Brain microvascular endothelial cell (primary cell): ENCODE measurements around the gene DAW1.
"Not testable (repeated sequence)": the region's sequence is repeated elsewhere in the genome, so short reads cannot be mapped to it uniquely, and the experiment has no call there.

ENCODE experiments used
- DNase-seq: peaks from one replicate; pipeline ENCODE4 v3.0.0-alpha.2; 2020
- H3K27ac ChIP-seq: fragments of 250-450 bp; sonication (Bioruptor Pico); 2 replicates; pipeline ENCODE4 v1.5.1; 2020; ENCODE audit warnings: mild to moderate bottlenecking, moderate library complexity
- H3K27me3 ChIP-seq: fragments of 250-450 bp; sonication (Bioruptor Pico); replicated peaks from 2 replicates; pipeline ENCODE4 v1.5.1; 2020; ENCODE audit warnings: mild to moderate bottlenecking
- H3K36me3 ChIP-seq: fragments of 250-450 bp; sonication (Bioruptor Pico); replicated peaks from 2 replicates; pipeline ENCODE4 v1.5.1; 2020; ENCODE audit warnings: mild to moderate bottlenecking
- H3K4me3 ChIP-seq: 2 replicates; pipeline ENCODE4 v1.5.1; 2011; ENCODE audit warnings: low read depth, mild to moderate bottlenecking, control low read depth, low read length, moderate library complexity
- CTCF ChIP-seq: IDR thresholded peaks from 2 replicates; pipeline ENCODE4 v1.5.1; 2011; ENCODE audit warnings: low read depth, mild to moderate bottlenecking, moderate library complexity, low read length, control low read depth, inconsistent platforms; ENCODE audit errors: missing control alignments
- in situ Hi-C: cut with HindIII; loops from 2 replicates; pipeline ENCODE4 v1.10.0; 2017; ENCODE audit warnings: low sequenced_read_pairs, low pct_ligation_motif_present

Gene DAW1

DNA sequence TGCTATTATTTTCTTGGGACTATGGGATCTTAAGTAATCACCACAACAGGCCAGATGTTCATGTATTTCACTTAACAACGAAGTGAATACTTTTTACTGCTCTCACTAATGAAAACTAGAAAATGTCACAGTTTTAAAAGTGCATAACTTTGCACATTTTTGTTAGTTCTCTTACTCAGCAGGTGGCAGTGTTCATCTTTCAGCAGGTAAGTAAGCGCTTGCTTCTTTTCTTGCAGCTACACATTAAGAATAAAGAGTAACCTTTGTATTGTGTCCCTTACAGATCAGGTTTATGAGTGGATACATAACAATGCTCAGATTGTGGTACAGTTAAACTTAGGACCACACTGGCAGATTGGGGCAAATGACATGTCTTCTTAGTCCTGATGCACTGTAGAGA, 61.0 kb downstream of the DAW1 start:
- no peak for TF ChIP-seq CTCF
- Histone ChIP-seq H3K36me3 (no peaks in the 10 kb centered on the region), H3K27me3 (no peaks in the 10 kb centered on the region), H3K4me3 (no peak overlapping the region), H3K27ac (no peak overlapping the region)
- no peak for DNase-seq
- in situ Hi-C loops, result no loop called here

GRCh38 chr2:227933884-227934283, 62.5 kb downstream of the DAW1 start:
- Histone ChIP-seq H3K27me3 (no peaks in the 10 kb centered on the region), H3K27ac (no peak overlapping the region), H3K4me3 (no peak overlapping the region), H3K36me3 (no peaks in the 10 kb centered on the region)
- no peak for TF ChIP-seq CTCF
- DNase-seq, result no peak
- in situ Hi-C loops, result no loop called here

- H3K27me3 ChIP-seq, DNase-seq, in situ Hi-C loops, H3K4me3 ChIP-seq, H3K36me3 ChIP-seq, H3K27ac ChIP-seq: not testable (repeated sequence)
These were observed 64.8 kb downstream of the DAW1 start for GRCh38 chr2:227936249-227936648.

- in situ Hi-C loops, result no loop called here
- TF ChIP-seq CTCF, result peak; percentile 72
- Histone ChIP-seq H3K27ac (no peak overlapping the region), H3K27me3 (no peaks in the 10 kb centered on the region), H3K4me3 (no peak overlapping the region), H3K36me3 (no peaks in the 10 kb centered on the region)
- peak; percentile 17 for DNase-seq
These were observed 68.0 kb downstream of the DAW1 start for GRCh38 chr2:227939271-227940027.

GRCh38 chr2:227942021-227942420, 70.6 kb downstream of the DAW1 start:
- Histone ChIP-seq H3K4me3 (no peak overlapping the region), H3K27ac (no peak overlapping the region), H3K36me3 (no peaks in the 10 kb centered on the region), H3K27me3 (no peaks in the 10 kb centered on the region)
- no peak for DNase-seq
- in situ Hi-C loops, result no loop called here
- TF ChIP-seq CTCF, result no peak

DNA sequence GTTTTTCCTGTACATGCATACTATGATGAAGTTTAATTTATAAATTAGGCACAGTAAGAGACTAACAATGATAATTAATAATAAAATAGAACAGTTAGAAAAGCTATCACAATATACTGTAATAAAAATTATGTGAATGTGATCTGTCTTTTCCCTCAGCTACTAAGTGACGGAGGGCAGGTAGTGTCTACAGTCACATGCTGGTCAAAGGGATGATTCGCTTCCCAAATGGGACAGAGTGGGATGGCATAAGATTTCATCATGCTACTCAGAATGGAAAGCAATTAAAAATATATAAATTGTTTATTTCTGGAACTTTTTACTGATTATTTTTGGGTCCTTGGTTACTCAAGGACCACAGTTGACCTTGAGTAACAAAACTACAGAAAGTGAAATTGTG, 71.5 kb downstream of the DAW1 start:
- H3K36me3 ChIP-seq, result no peaks in the 10 kb centered on the region
- DNase-seq, result no peak
- in situ Hi-C loops, result no loop called here
- H3K27me3 ChIP-seq, result no peaks in the 10 kb centered on the region
- H3K4me3 ChIP-seq, result no peak overlapping the region
- TF ChIP-seq CTCF, result no peak
- no peak overlapping the region for H3K27ac ChIP-seq
